Germinal center (tissue), 1 donor: ENCODE results near the gene MYBPC2.
"Not testable (repeated sequence)": the region's sequence is repeated elsewhere in the genome, so short reads cannot be mapped to it uniquely, and the experiment has no call there.

Source experiments
- DNase-seq: peaks from one replicate; pipeline ENCODE4 v3.0.0; 2012; ENCODE audit warnings: mixed read lengths, low spot score

MYBPC2 gene

DNA sequence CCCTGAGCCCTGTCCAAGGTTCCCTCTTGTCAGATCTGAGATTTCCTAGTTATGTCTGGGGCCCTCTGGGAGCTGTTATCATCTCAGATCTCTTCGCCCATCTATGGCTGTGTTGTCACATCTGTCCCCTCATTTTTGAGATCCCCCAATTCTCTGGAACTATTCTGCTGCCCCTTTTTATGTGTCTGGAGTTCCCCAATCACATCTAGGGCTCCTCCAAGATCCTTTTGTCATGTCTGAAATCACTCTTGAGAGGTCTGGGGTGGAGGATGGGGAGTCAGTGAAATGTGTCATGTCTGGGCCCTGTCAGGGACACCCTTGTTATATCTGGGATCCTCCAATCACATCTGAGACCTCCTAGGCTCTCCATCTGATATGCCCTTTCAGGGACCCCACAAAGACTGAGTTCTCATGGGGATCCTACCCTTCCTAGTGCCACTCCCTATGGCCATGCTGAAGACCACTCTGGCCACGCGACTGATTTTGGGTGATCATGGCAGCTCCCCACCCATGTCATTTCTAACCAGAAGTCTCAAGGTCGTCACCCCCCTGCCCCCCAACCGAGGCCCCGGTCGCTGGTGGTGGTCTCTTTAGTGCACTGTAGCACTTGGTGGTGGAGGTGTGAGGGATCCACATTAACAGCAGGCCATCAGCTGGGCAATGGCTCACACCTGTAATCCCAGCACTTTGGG is 3.8 kb upstream of the MYBPC2 start:
- DNase-seq = no peak

DNA sequence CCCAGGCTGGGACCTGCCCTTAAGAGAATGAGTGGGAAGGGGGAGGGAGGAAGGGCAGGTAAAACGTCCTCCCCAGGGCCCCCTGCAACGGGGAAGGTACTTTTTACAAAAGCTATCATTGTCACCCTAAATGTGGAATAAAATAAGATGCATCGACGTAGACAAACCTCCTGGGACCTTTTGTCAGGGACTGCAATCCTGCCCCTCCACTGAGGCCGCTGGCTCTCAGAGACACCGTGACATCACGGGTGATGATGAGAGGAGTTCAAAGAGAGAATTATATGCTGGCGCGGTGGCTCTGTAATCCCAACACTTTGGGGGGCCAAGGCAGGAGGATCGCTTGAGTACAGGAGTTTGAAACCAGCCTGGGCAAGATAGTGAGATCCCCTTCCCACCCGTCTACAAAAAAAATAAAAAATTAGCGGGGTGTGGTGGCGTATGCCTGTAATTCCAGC is 1.8 kb upstream of the MYBPC2 start:
- peak; percentile 54 for DNase-seq

DNA sequence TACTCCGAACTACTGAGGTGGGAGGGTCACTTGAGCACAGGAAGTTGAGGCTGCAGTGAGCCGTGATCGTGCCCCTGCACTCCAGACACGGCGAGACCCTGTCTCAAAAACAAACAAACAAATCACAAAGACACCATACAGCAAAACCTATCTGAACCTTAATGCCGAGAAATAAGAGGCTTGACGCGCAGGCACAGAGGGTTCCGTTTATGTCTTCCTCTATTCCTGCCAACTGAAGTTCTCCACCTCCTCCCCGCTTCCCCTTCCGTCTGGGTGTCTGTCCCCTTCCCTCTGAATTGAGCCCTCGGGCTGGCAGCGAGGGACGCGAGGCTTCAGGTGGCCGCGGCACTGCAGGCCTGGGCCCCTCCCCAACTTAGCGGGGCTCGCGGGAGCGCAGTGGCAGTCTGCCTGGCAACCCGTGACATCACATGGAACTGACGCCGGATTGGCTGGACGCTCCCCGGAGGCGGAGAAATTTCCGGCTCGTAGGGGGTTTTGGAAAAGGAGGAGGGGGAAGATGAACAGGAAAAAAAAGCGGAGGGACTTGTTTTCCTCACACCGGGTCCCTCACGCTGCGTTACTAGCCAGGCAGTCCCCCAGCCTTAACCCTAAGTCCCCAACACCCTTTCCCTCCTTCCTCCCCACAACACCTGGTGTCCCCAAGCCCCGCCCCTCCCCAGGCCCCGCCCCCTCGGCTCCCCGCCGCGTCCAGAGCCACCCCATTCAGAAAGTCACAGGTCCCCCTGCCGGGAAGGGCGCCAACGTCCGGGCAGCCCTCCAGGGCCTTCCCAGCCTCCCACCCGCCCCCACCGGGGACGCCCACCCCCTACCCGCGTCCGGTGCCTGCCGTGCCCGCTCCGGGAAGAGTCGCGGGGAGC is 1.1 kb upstream of the MYBPC2 start:
- peak; percentile 84 for DNase-seq

DNA sequence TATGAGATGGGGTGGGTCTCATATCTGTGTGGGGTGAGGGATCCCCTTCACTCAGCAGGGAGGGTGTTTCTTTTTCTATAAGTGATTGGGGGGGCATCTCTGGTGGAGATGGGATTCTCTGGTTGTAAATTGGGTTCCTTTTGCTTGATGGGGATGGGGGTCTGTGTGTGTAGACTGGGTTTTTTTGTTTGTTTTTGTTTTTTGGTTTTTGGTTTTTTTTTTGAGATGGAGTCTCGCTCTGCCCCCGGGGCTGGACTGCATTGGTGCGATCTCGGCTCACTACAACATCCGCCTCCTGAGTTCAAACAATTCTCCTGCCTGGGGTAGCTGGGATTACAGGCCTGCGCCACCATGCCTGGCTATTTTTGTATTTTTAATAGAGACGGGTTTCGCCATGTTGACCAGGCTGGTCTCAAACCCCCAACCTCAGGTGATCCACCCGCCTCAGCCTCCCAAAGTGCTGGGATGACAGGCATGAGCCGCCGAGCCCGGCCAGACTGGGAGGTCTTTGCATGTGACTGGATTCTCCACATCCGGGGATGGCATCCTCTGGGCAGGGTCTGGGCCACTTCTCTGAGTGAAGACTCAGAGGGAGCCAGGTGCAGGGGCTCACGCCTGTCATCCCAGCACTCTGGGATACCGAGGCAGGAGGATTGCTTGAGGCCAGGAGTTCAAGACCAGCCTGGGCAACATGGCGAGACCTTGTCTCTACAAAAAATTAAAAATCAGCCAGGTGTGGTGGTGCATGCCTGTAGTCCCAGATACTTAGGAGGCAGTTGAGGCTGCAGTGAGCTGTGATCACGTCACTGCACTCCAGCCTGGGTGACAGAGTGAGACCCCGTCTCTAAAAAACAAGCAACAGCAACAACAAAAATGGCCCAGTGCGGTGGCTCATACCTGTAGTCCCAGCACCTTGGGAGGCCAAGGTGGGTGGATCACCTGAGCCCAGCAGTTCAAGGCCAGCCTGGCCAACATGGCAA is 799 bp downstream of the MYBPC2 start:
- no peak for DNase-seq

GRCh38 chr19:50434525-50434924 is 1.8 kb downstream of the MYBPC2 start:
- peak; percentile 54 for DNase-seq

DNA sequence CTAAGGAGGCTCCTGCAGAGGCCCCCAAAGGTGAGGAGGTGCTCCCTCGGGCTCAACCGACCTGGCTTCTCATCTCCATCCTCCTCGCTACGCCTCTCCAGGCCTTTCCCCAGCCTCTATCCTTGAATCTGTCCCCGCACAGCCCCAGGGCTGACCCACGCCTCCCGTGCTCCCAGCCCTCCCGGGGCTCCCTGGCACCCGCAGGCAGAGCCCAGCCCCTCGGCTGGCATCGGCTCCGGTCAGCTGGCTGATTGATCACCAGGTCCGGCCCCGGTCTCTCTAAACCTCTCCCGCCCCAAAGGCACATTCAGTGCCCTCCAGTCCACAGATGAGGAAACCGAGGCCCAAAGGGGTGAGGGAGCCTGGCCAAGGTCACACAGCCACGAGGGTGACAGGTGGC is 2.5 kb downstream of the MYBPC2 start:
- no peak for DNase-seq

GRCh38 chr19:50435627-50436026 is 2.9 kb downstream of the MYBPC2 start:
- DNase-seq = no peak

DNA sequence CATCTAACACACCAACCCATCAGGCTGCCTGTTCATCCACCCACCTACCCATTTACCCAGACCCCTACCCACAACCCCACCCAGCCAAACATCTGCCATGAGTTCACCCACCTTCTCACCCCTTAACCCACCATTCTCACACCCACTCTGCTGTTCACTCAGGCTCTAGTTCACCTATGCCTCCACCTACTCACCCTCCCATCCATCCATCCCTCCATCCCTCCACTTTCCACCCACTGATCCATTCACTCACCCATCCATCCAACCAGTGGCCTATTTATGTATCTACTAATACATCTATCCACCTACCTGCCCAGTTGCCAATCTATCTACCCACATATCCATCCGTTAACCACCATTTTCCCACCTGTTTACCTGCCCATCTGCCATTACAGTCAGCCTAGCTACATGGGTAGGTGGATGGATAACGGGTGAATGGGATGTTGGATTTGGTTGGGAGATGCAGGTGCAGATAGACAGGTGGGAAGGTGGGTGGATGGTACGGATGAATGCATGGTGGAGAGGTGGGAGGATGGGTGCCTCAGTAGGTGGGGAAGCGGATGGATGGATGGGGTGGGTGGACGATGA is 5.3 kb downstream of the MYBPC2 start:
- DNase-seq = no peak

- DNase-seq = not testable (repeated sequence)
Measured at GRCh38 chr19:50439130-50439529, 6.4 kb downstream of the MYBPC2 start.

DNA sequence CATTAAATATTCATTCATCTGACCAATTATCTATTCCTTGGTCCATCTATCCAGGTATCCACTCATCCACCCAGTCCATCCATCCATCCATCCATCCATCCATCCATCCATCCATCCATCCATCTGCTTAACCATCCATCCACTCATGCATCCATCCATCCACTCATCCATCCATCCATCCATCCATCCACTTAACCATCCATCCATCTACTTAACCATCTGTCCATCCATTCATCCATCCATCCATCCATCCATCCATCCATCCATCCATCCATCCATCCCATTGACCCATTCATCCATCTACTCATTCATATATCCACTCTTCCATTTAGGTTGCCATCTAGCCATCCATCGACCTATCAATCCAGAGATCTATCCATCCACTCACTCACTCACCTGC is 11.4 kb downstream of the MYBPC2 start:
- DNase-seq = no peak

DNA sequence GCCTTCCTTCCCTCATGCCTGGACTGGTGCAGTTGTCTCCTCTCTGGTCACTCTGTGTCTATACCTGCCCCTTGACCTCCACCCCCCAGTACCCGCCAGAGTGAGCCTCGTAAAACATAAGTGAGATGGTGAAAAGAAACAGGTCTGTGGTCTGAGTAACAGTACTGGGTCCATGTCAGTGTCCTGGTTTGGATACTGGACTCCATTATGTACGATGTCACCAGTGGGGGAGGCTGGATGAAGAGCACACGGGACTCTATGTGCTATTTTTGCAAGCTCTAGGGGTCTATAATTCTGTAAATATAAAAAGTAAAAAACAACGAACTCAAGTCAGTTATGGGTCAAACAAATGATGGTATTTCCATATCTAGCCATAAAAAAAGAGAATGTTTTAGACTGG is 14.4 kb downstream of the MYBPC2 start:
- DNase-seq = no peak

GRCh38 chr19:50447750-50448149 is 15.1 kb downstream of the MYBPC2 start:
- no peak for DNase-seq

- DNase-seq = no peak
Measured at GRCh38 chr19:50449236-50449899, 16.7 kb downstream of the MYBPC2 start.

GRCh38 chr19:50450369-50451222 is 17.9 kb downstream of the MYBPC2 start:
- no peak for DNase-seq

- no peak for DNase-seq
Measured at GRCh38 chr19:50451223-50451534, 18.5 kb downstream of the MYBPC2 start.

DNA sequence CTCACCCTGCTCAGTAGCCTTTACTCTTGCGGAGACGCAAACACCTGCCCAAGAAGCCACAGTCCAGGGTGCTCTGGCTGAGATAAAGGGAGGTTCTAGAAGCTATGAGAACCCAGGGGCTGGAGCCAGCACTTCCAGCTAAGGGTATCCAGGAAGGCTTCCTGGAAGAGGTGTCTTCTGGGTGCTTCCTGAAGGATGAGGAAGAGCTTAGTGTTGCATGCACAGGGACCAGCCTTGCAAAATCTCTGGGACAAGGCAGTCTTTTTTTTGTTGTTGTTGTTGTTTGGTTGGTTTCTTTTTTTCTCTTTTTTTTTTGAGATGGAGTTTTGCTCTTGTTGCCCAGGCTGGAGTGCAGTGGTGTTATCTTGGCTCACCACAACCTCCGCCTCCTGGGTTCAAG is 20.6 kb downstream of the MYBPC2 start:
- DNase-seq = no peak

GRCh38 chr19:50455992-50456391 is 23.3 kb downstream of the MYBPC2 start:
- no peak for DNase-seq

GRCh38 chr19:50457300-50457699 is 24.6 kb downstream of the MYBPC2 start:
- DNase-seq = no peak

- no peak for DNase-seq
Measured at GRCh38 chr19:50458396-50459066, 25.8 kb downstream of the MYBPC2 start.

GRCh38 chr19:50459067-50459456 is 26.4 kb downstream of the MYBPC2 start:
- DNase-seq = no peak
